K562 (cell line): ENCODE data around the gene IMPG2. TPM values are rescaled to one million over a fixed set of nuclear protein-coding genes. Genes with fewer than 3 reads are reported as not detected.

Experiments used
- HCFC1 ChIP-seq: IDR thresholded peaks from 2 replicates; pipeline ENCODE4 v1.6.1; 2012; ENCODE audit warnings: low read depth, low read length, improper control_type of control experiment
- HDAC2 ChIP-seq: fragments of 450-650 bp; IDR thresholded peaks from 2 replicates; pipeline ENCODE4 v1.6.1; 2016; ENCODE audit warnings: mild to moderate bottlenecking
- KAT2B ChIP-seq: IDR thresholded peaks from one replicate; pipeline ENCODE4 v1.6.1; 2012; ENCODE audit warnings: low read depth, mild to moderate bottlenecking, control low read depth, inconsistent platforms, low read length, moderate library complexity
- MEF2A ChIP-seq: IDR thresholded peaks from 2 replicates; pipeline ENCODE4 v1.6.1; 2011; ENCODE audit warnings: low read depth, mild to moderate bottlenecking, low read length, moderate library complexity; ENCODE audit not compliant: control insufficient read depth
- TBL1XR1 ChIP-seq, 2 experiments: IDR thresholded peaks; 2 replicates each; pipeline ENCODE4 v1.6.1; 2012; ENCODE audit warnings: improper control_type of control experiment in 2 of 2, low read length in 2 of 2, mild to moderate bottlenecking in 1 of 2
- TCFL5 ChIP-seq: fragments of 250-450 bp; sonication (Bioruptor Pico); conservative IDR thresholded peaks from 2 replicates; pipeline ENCODE4 v1.6.1; 2021; ENCODE audit warnings: mild to moderate bottlenecking, moderate library complexity, matching md5 sums
- ZNF41 ChIP-seq: fragments of 250-450 bp; sonication (Bioruptor Pico); conservative IDR thresholded peaks from 2 replicates; pipeline ENCODE4 v1.4.0; 2020; ENCODE audit warnings: mild to moderate bottlenecking
- ZNF79 ChIP-seq: fragments of 250-450 bp; sonication (Bioruptor Pico); IDR thresholded peaks from 2 replicates; pipeline ENCODE4 v1.4.0; 2020; ENCODE audit warnings: low read depth, mild to moderate bottlenecking, moderate library complexity
- ZSCAN29 ChIP-seq: fragments of 450-650 bp; IDR thresholded peaks from 2 replicates; pipeline ENCODE4 v1.6.1; 2017
- ZZZ3 ChIP-seq: fragments of 450-650 bp; IDR thresholded peaks from 2 replicates; pipeline ENCODE4 v1.6.1; 2016; ENCODE audit warnings: antibody characterized with exemption, mild to moderate bottlenecking, moderate library complexity
- polyA plus RNA-seq, 8 experiments: library from polyadenylated mRNA; depleted of rRNA in 4 of 8; stranded (reverse) in 5 of 8; unstranded in 3 of 8; fragments of >200 nt; fragmentation: Nextera tagmentation in 2 of 8; fragmentation: Illumina TruSeq in 1 of 8; extraction: Ambion mirVana in 2 of 8; extraction: Trizol in 1 of 8; gene quantifications; 2 replicates each; pipeline versions ENCODE4 v1.2.1 to v1.2.3, GENCODE V29; 2011 to 2014; ENCODE audit warnings: inconsistent platforms in 1 of 8, missing spikeins in 1 of 8
- total RNA-seq, 7 experiments: library from RNA; depleted of rRNA in 6 of 7; stranded (reverse); fragments of >200 nt in 6 of 7; fragmentation: Illumina TruSeq in 2 of 7; extraction: Trizol in 2 of 7; gene quantifications; 2 replicates each; pipeline versions ENCODE4 v1.2.1 to v1.2.3, GENCODE V29; 2011 to 2021; ENCODE audit warnings: low replicate concordance in 1 of 7
- TF ChIP-seq, protein P1 (sequence below), 2 experiments: fragments of 450-650 bp in 1 of 2; sonication (generic) in 1 of 2; formaldehyde crosslinking; conservative IDR thresholded peaks; 2 replicates each; pipeline versions ENCODE4 v1.4.0 to v1.8.1; 2020 to 2022; ENCODE audit warnings: mild to moderate bottlenecking in 1 of 2, missing genetic modification reagents in 1 of 2
- TF ChIP-seq, protein P2 (sequence below): sonication (generic); formaldehyde crosslinking; IDR thresholded peaks from 2 replicates; pipeline ENCODE4 v1.8.0; 2022; ENCODE audit warnings: missing genetic modification reagents, mild to moderate bottlenecking, borderline replicate concordance
- TF ChIP-seq, protein P3 (sequence below): sonication (generic); IDR thresholded peaks from 2 replicates; pipeline ENCODE4 v1.6.1; 2016

The IMPG2 gene
- total and polyA plus RNA-seq, 9 of the 15 experiments (the other 6 are each of a cell fraction or from before 2014, with no cell fraction given), result 0.04 to 0.36 (median 0.09) TPM

DNA sequence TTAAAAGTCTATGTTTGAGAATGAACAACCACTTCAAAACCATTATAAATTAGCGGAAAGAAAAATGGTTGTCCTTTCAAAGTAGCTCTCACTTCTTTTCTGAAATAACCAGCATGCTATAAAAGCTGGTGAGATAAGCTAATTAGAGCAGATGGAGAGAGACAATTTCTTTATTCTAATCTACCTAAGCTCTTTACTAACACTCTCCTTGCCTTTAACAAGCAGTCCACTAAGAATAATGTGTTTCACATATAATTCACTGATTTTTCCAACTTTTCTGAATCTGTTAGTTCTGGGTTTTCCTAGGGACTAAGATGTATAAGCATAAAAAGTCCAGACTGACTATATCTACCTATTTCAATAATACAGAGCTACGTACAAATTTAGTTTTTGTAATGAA lies at the start of gene IMPG2 (continued):
- TF ChIP-seq, protein P1, sequence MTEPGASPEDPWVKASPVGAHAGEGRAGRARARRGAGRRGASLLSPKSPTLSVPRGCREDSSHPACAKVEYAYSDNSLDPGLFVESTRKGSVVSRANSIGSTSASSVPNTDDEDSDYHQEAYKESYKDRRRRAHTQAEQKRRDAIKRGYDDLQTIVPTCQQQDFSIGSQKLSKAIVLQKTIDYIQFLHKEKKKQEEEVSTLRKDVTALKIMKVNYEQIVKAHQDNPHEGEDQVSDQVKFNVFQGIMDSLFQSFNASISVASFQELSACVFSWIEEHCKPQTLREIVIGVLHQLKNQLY (CRISPR knock-in tag; conservative IDR thresholded peaks at IDR 0.05), result no peak
- TF ChIP-seq TCFL5 (no peak), HDAC2 (no peak), ZSCAN29 (no peak), HCFC1 (no peak), ZZZ3 (no peak), KAT2B (no peak), ZNF79 (CRISPR knock-in tag) (no peak), MEF2A (no peak), TBL1XR1 (IDR thresholded peaks at IDR 0.05; ENCODE audit: low read length in 2 of 2) (no peak), ZNF41 (CRISPR knock-in tag) (no peak)
- TF ChIP-seq, protein P2, sequence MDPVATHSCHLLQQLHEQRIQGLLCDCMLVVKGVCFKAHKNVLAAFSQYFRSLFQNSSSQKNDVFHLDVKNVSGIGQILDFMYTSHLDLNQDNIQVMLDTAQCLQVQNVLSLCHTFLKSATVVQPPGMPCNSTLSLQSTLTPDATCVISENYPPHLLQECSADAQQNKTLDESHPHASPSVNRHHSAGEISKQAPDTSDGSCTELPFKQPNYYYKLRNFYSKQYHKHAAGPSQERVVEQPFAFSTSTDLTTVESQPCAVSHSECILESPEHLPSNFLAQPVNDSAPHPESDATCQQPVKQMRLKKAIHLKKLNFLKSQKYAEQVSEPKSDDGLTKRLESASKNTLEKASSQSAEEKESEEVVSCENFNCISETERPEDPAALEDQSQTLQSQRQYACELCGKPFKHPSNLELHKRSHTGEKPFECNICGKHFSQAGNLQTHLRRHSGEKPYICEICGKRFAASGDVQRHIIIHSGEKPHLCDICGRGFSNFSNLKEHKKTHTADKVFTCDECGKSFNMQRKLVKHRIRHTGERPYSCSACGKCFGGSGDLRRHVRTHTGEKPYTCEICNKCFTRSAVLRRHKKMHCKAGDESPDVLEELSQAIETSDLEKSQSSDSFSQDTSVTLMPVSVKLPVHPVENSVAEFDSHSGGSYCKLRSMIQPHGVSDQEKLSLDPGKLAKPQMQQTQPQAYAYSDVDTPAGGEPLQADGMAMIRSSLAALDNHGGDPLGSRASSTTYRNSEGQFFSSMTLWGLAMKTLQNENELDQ (CRISPR knock-in tag), result no peak
- TF ChIP-seq, protein P3, sequence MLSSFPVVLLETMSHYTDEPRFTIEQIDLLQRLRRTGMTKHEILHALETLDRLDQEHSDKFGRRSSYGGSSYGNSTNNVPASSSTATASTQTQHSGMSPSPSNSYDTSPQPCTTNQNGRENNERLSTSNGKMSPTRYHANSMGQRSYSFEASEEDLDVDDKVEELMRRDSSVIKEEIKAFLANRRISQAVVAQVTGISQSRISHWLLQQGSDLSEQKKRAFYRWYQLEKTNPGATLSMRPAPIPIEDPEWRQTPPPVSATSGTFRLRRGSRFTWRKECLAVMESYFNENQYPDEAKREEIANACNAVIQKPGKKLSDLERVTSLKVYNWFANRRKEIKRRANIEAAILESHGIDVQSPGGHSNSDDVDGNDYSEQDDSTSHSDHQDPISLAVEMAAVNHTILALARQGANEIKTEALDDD, result no peak
